Panc1 (cell line): ENCODE data around the gene ANGPTL1. TPM values are rescaled to one million over a fixed set of nuclear protein-coding genes. Genes with fewer than 3 reads are reported as not detected.
"Not testable (repeated sequence)": the region's sequence is repeated elsewhere in the genome, so short reads cannot be mapped to it uniquely, and the experiment has no call there.

ENCODE experiments used
- ATAC-seq: fragments of 200-7000 bp; cut with Tn5 transposase; 2 replicates; pipeline ENCODE4 v1.9.1; 2020; ENCODE audit warnings: mild to moderate bottlenecking, moderate library complexity
- BruUV-seq: library from RNA; stranded (reverse); fragments of 400-500 nt; replicated peaks from 2 replicates; lab custom pipeline; 2021; lab: Mats Ljungman, UMichigan
- CTCF ChIA-PET: fragments of 300-600 bp; sonication (Branson Sonifier 250); formaldehyde crosslinking; loops from one replicate; lab custom pipeline; 2022; ENCODE audit warnings: antibody characterized with exemption; lab: Charles Lee
- POLR2A ChIA-PET: fragments of 300-600 bp; sonication (Branson Sonifier 250); formaldehyde crosslinking; loops from one replicate; lab custom pipeline; 2022; ENCODE audit warnings: antibody characterized with exemption; lab: Charles Lee
- DNase-seq: peaks from one replicate; pipeline ENCODE4 v3.0.0-alpha.2; 2010; ENCODE audit warnings: low read depth, low spot score
- H3K27ac ChIP-seq: 2 replicates; pipeline ENCODE4 v1.5.1; 2011; ENCODE audit warnings: mild to moderate bottlenecking, low read length, inconsistent platforms
- H3K27me3 ChIP-seq: fragments of 200-500 bp; sonication (Bioruptor generic); 2 replicates; pipeline ENCODE4 v1.6.0; 2014; ENCODE audit warnings: low read length, inconsistent platforms; ENCODE audit not compliant: control insufficient read depth, insufficient read depth
- H3K36me3 ChIP-seq: fragments of 200-500 bp; sonication (Bioruptor generic); 2 replicates; pipeline ENCODE4 v1.5.1; 2014; ENCODE audit warnings: inconsistent platforms, mild to moderate bottlenecking, low read length, moderate library complexity; ENCODE audit not compliant: control insufficient read depth, insufficient read depth
- H3K4me1 ChIP-seq: 2 replicates; pipeline ENCODE4 v1.5.1; 2011; ENCODE audit warnings: inconsistent platforms, mild to moderate bottlenecking, low read length, moderate library complexity; ENCODE audit not compliant: control insufficient read depth, insufficient read depth
- H3K4me3 ChIP-seq, 2 experiments: 2 replicates each; pipeline ENCODE4 v1.5.1; 2011 to 2012; ENCODE audit warnings: low read depth in 2 of 2, low read length in 2 of 2, mild to moderate bottlenecking in 2 of 2, inconsistent platforms in 1 of 2, moderate library complexity in 1 of 2
- H3K9me3 ChIP-seq: fragments of 200-500 bp; sonication (Bioruptor generic); 2 replicates; pipeline ENCODE4 v1.5.1; 2014; ENCODE audit warnings: low read depth, mild to moderate bottlenecking, inconsistent platforms, low read length, moderate library complexity; ENCODE audit not compliant: control insufficient read depth, insufficient read depth
- CTCF ChIP-seq: fragments of 450-650 bp; IDR thresholded peaks from 2 replicates; pipeline ENCODE4 v1.5.1; 2017; ENCODE audit warnings: mild to moderate bottlenecking
- POLR2AphosphoS5 ChIP-seq: IDR thresholded peaks from 2 replicates; pipeline ENCODE4 v1.6.1; 2012; ENCODE audit warnings: mild to moderate bottlenecking, low read depth, low read length, moderate library complexity
- REST ChIP-seq, 2 experiments: IDR thresholded peaks; 2 replicates each; pipeline ENCODE4 v1.6.1; 2011 to 2012; ENCODE audit warnings: low read depth in 2 of 2, control low read depth in 1 of 2, low read length in 1 of 2, mild to moderate bottlenecking in 1 of 2, moderate library complexity in 1 of 2; ENCODE audit not compliant: insufficient read depth in 1 of 2
- SIN3A ChIP-seq: IDR thresholded peaks from 2 replicates; pipeline ENCODE4 v1.6.1; 2012; ENCODE audit warnings: low read depth, mild to moderate bottlenecking, low read length, moderate library complexity, borderline replicate concordance; ENCODE audit not compliant: insufficient read depth
- TCF7L2 ChIP-seq: IDR thresholded peaks from 2 replicates; pipeline ENCODE4 v1.6.1; 2011; ENCODE audit warnings: mild to moderate bottlenecking, low read depth, low read length, inconsistent platforms
- in situ Hi-C: cut with HindIII; loops from 2 replicates; pipeline ENCODE4 v1.10.0; 2016; ENCODE audit warnings: low sequenced_read_pairs, low pct_unique_long_range_greater_than_20kb
- intact Hi-C: fragments of 100-400 bp; cut with micrococcal nuclease; formaldehyde crosslinking; loops from one replicate; pipeline ENCODE4 v1.10.0; 2022; ENCODE audit not compliant: unreplicated experiment
- total RNA-seq: library from RNA; stranded (reverse); gene quantifications from one replicate; pipeline ENCODE4 v1.2.1, GENCODE V29; 2021; ENCODE audit not compliant: unreplicated experiment

ANGPTL1 gene
- total RNA-seq, 1 experiment from 2014 or later = not detected

- H3K9me3 ChIP-seq = no peaks in the 10 kb centered on the region
- TF ChIP-seq POLR2AphosphoS5 (no peak), REST (IDR thresholded peaks at IDR 0.05; ENCODE audit: insufficient read depth in 1 of 2, low read depth in 2 of 2, low read length in 1 of 2) (no peak), SIN3A (no peak), TCF7L2 (no peak), CTCF (no peak)
- no peaks in the 10 kb centered on the region for H3K4me1 ChIP-seq
- CTCF ChIA-PET = no interaction called here
- POLR2A ChIA-PET = no interaction called here
- no peak overlapping the region for H3K27ac ChIP-seq
- DNase-seq (no peak), ATAC-seq (no peak)
- in situ Hi-C loops (no loop called here), intact Hi-C loops (no loop called here)
- no peak overlapping the region for H3K4me3 ChIP-seq
- BruUV-seq = no TSS peak
- no peaks in the 10 kb centered on the region; the same call in 1 of the 2 replicates for H3K27me3 ChIP-seq
- no peaks in the 10 kb centered on the region for H3K36me3 ChIP-seq
Measured at GRCh38 chr1:178849918-178850317, 21.0 kb downstream of the ANGPTL1 start.

- H3K4me3 ChIP-seq, H3K9me3 ChIP-seq, BruUV-seq, H3K4me1 ChIP-seq, H3K36me3 ChIP-seq, POLR2A ChIA-PET, H3K27me3 ChIP-seq, in situ Hi-C loops, intact Hi-C loops, CTCF ChIA-PET, H3K27ac ChIP-seq, DNase-seq, ATAC-seq: not testable (repeated sequence)
Measured at GRCh38 chr1:178847919-178848318, 23.0 kb downstream of the ANGPTL1 start.

- Histone ChIP-seq H3K27me3 (no peaks in the 10 kb centered on the region), H3K4me3 (no peak overlapping the region), H3K9me3 (no peaks in the 10 kb centered on the region), H3K27ac (no peak overlapping the region), H3K36me3 (no peaks in the 10 kb centered on the region), H3K4me1 (no peaks in the 10 kb centered on the region)
- no peak for DNase-seq
- ATAC-seq = no peak
- intact Hi-C loops = no loop called here
- ChIA-PET POLR2A (no interaction called here), CTCF (no interaction called here)
- no TSS peak for BruUV-seq
- TF ChIP-seq CTCF (no peak), POLR2AphosphoS5 (no peak), SIN3A (no peak), TCF7L2 (no peak), REST (IDR thresholded peaks at IDR 0.05; ENCODE audit: insufficient read depth in 1 of 2, low read depth in 2 of 2, low read length in 1 of 2) (no peak)
- in situ Hi-C loops = no loop called here
Measured at GRCh38 chr1:178847396-178847849, 23.5 kb downstream of the ANGPTL1 start.
